ENCODE results near the gene IL12B.

DNA sequence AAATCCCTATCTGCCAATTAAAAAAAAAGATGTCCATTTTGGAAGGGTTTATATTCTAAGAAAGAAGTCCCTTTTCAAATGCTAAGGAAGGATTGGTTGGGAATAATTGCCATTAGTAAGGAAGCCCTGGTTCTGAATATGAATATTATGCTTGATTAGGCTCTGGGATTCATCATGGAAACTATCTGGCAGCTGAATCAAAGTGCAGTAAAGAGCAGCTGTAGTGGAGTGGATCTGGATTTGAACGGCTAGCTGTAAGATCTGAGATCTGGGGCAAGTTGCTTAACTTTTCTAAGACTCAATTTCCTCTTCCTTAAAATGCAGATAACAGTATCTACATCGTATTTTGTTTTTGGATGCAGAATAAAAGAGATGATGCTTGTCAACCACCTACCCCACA lies 10.5 kb downstream of the IL12B start:
- TF ChIP-seq, protein P1, sequence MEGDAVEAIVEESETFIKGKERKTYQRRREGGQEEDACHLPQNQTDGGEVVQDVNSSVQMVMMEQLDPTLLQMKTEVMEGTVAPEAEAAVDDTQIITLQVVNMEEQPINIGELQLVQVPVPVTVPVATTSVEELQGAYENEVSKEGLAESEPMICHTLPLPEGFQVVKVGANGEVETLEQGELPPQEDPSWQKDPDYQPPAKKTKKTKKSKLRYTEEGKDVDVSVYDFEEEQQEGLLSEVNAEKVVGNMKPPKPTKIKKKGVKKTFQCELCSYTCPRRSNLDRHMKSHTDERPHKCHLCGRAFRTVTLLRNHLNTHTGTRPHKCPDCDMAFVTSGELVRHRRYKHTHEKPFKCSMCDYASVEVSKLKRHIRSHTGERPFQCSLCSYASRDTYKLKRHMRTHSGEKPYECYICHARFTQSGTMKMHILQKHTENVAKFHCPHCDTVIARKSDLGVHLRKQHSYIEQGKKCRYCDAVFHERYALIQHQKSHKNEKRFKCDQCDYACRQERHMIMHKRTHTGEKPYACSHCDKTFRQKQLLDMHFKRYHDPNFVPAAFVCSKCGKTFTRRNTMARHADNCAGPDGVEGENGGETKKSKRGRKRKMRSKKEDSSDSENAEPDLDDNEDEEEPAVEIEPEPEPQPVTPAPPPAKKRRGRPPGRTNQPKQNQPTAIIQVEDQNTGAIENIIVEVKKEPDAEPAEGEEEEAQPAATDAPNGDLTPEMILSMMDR (IDR thresholded peaks at IDR 0.05; ENCODE audit: insufficient read depth, low read depth, low read length): no peak
- no peak for TF ChIP-seq EZH2 (IDR thresholded peaks at IDR 0.05; ENCODE audit: insufficient read depth, low read length)
